HUES6 (cell line): ENCODE results near the gene DMPK.

Experiments used
- H3K27ac ChIP-seq: 2 replicates; pipeline ENCODE4 v1.7.0; 2013; ENCODE audit warnings: low read depth, mild to moderate bottlenecking, low read length, inconsistent platforms
- H3K27me3 ChIP-seq: 2 replicates; pipeline ENCODE4 v1.6.1; 2013; ENCODE audit warnings: low read length; ENCODE audit not compliant: control insufficient read depth, insufficient read depth
- H3K36me3 ChIP-seq: 2 replicates; pipeline ENCODE4 v1.6.1; 2013; ENCODE audit warnings: low read length; ENCODE audit not compliant: control insufficient read depth, insufficient read depth
- H3K4me1 ChIP-seq: 2 replicates; pipeline ENCODE4 v1.6.1; 2013; ENCODE audit warnings: low read length; ENCODE audit not compliant: control insufficient read depth, insufficient read depth
- H3K4me3 ChIP-seq: 2 replicates; pipeline ENCODE4 v1.5.1; 2013; ENCODE audit warnings: low read depth, low read length
- H3K9ac ChIP-seq: one replicate; pipeline ENCODE4 v1.6.1; 2013; ENCODE audit warnings: mild to moderate bottlenecking, low read length
- H3K9me3 ChIP-seq: 2 replicates; pipeline ENCODE4 v1.6.1; 2013; ENCODE audit warnings: low read depth, low read length; ENCODE audit not compliant: control insufficient read depth, insufficient read depth

DMPK gene

GRCh38 chr19:45822716-45823115, 40.4 kb upstream of the DMPK start:
- H3K9ac ChIP-seq: no peak overlapping the region
- H3K27ac ChIP-seq: no peak overlapping the region
- peaks cover 84% of the 10 kb centered on the region for H3K36me3 ChIP-seq

GRCh38 chr19:45821570-45821969, 39.3 kb upstream of the DMPK start:
- H3K36me3 ChIP-seq: peaks cover 72% of the 10 kb centered on the region
- peaks cover 17% of the 10 kb centered on the region for H3K4me1 ChIP-seq

More at GRCh38 chr19:45822716-45823115, 40.4 kb upstream of the DMPK start:
- no peak overlapping the region for H3K4me3 ChIP-seq
- no peaks in the 10 kb centered on the region for H3K27me3 ChIP-seq
- H3K9me3 ChIP-seq: no peaks in the 10 kb centered on the region
- peaks cover 9% of the 10 kb centered on the region for H3K4me1 ChIP-seq

GRCh38 chr19:45821103-45821521, 38.8 kb upstream of the DMPK start:
- H3K27me3 ChIP-seq: no peaks in the 10 kb centered on the region
- H3K27ac ChIP-seq: no peak overlapping the region
- H3K36me3 ChIP-seq: peaks cover 68% of the 10 kb centered on the region
- H3K4me3 ChIP-seq: no peak overlapping the region
- no peaks in the 10 kb centered on the region for H3K9me3 ChIP-seq
- peaks cover 21% of the 10 kb centered on the region for H3K4me1 ChIP-seq
- H3K9ac ChIP-seq: no peak overlapping the region

More at GRCh38 chr19:45821570-45821969, 39.3 kb upstream of the DMPK start:
- H3K9me3 ChIP-seq: no peaks in the 10 kb centered on the region
- H3K27me3 ChIP-seq: no peaks in the 10 kb centered on the region
- H3K27ac ChIP-seq: no peak overlapping the region
- no peak overlapping the region for H3K4me3 ChIP-seq
- H3K9ac ChIP-seq: no peak overlapping the region

- Histone ChIP-seq H3K9me3 (no peaks in the 10 kb centered on the region), H3K27ac (no peak overlapping the region), H3K36me3 (peaks cover 62% of the 10 kb centered on the region), H3K4me1 (peaks cover 22% of the 10 kb centered on the region), H3K9ac (no peak overlapping the region), H3K4me3 (no peak overlapping the region), H3K27me3 (no peaks in the 10 kb centered on the region)
These were observed 38.3 kb upstream of the DMPK start for GRCh38 chr19:45820413-45821102.

GRCh38 chr19:45819769-45820168, 37.5 kb upstream of the DMPK start:
- Histone ChIP-seq H3K36me3 (peaks cover 54% of the 10 kb centered on the region), H3K4me1 (peaks cover 23% of the 10 kb centered on the region), H3K27ac (no peak overlapping the region), H3K27me3 (no peaks in the 10 kb centered on the region), H3K4me3 (no peak overlapping the region), H3K9me3 (no peaks in the 10 kb centered on the region), H3K9ac (no peak overlapping the region)

- H3K36me3 ChIP-seq: peaks cover 35% of the 10 kb centered on the region
- no peak overlapping the region for H3K9ac ChIP-seq
- no peaks in the 10 kb centered on the region for H3K9me3 ChIP-seq
- peaks cover 26% of the 10 kb centered on the region for H3K4me1 ChIP-seq
- no peaks in the 10 kb centered on the region for H3K27me3 ChIP-seq
- peak overlapping the region; percentile 25 for H3K4me3 ChIP-seq
- no peak overlapping the region for H3K27ac ChIP-seq
These were observed 35.5 kb upstream of the DMPK start for GRCh38 chr19:45817725-45818301.

- Histone ChIP-seq H3K9ac (peak overlapping the region; percentile 66), H3K27ac (peak overlapping the region; percentile 42; the same call in 1 of the 2 replicates), H3K9me3 (no peaks in the 10 kb centered on the region), H3K27me3 (no peaks in the 10 kb centered on the region), H3K4me3 (peak overlapping the region; percentile 84), H3K4me1 (peaks cover 26% of the 10 kb centered on the region), H3K36me3 (peaks cover 28% of the 10 kb centered on the region)
These were observed 34.9 kb upstream of the DMPK start for GRCh38 chr19:45817010-45817724.

GRCh38 chr19:45816236-45817009, 34.1 kb upstream of the DMPK start:
- peak overlapping the region; percentile 84 for H3K4me3 ChIP-seq
- peaks cover 23% of the 10 kb centered on the region for H3K36me3 ChIP-seq
- H3K4me1 ChIP-seq: peaks cover 26% of the 10 kb centered on the region
- H3K27me3 ChIP-seq: no peaks in the 10 kb centered on the region
- H3K9ac ChIP-seq: peak overlapping the region; percentile 80
- no peaks in the 10 kb centered on the region for H3K9me3 ChIP-seq
- peak overlapping the region; percentile 42 for H3K27ac ChIP-seq

GRCh38 chr19:45815481-45816216, 33.4 kb upstream of the DMPK start:
- Histone ChIP-seq H3K36me3 (peaks cover 16% of the 10 kb centered on the region), H3K27me3 (no peaks in the 10 kb centered on the region), H3K4me3 (peak overlapping the region; percentile 84), H3K4me1 (peaks cover 26% of the 10 kb centered on the region), H3K9ac (peak overlapping the region; percentile 80), H3K27ac (peak overlapping the region; percentile 42), H3K9me3 (no peaks in the 10 kb centered on the region)

- peaks cover 9% of the 10 kb centered on the region for H3K36me3 ChIP-seq
- H3K27me3 ChIP-seq: no peaks in the 10 kb centered on the region
- no peaks in the 10 kb centered on the region for H3K9me3 ChIP-seq
- H3K9ac ChIP-seq: peak within 1 kb of the TSS; percentile 80
- H3K4me1 ChIP-seq: peaks cover 29% of the 10 kb centered on the region
- peak within 1 kb of the TSS; percentile 42 for H3K27ac ChIP-seq
- peak within 1 kb of the TSS; percentile 84 for H3K4me3 ChIP-seq
These were observed 32.7 kb upstream of the DMPK start, which contains the start of gene RSPH6A for GRCh38 chr19:45814851-45815480. Gene RSPH6A (minus strand): TSS chr19:45815308. CDS start chr19:45815176, 132 bp downstream.
